T-helper 2 cell treated with Interferon-gamma antibody and Interleukin-4, amounts not matched to agents 100 ng/mL and 5 ng/mL, for 36 hours (primary cell): ENCODE measurements around the gene COA5. TPM values are rescaled to one million over a fixed set of nuclear protein-coding genes. Genes with fewer than 3 reads are reported as not detected.
"Not testable (repeated sequence)": the region's sequence is repeated elsewhere in the genome, so short reads cannot be mapped to it uniquely, and the experiment has no call there.

ENCODE experiments used
- intact Hi-C: fragments of 100-400 bp; cut with micrococcal nuclease; formaldehyde crosslinking; loops from one replicate; pipeline ENCODE4 v1.15.1; 2023
- total RNA-seq: library from RNA; stranded (reverse); gene quantifications from 2 replicates; pipeline ENCODE4 v1.2.3, GENCODE V29; 2022

The COA5 gene
- total RNA-seq, 1 donor from 2014 or later: 18.5 TPM

DNA sequence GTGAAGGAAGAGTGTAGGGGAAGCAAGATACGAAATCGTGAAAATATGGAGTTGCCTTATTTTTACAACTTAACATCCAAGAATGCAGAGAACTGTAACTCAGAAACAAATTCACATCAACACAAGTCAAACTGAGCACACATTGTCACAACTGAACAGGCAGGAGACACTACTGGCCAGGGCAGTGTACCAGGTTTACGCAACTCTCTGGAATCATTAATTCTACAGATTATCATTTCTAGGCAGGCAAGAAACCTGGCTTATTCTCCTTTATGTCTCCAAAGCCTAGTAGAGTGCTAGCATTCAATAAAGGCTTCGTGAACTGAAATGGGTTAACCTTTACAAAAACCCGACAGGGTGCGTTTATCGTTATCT is 584 bp downstream of the COA5 start:
- intact Hi-C loops: loop anchor here (2.0 to 10.0 kb wide), 2 partner anchors 163 to 229 kb away; partner anchors contain the start of gene INPP4A

DNA sequence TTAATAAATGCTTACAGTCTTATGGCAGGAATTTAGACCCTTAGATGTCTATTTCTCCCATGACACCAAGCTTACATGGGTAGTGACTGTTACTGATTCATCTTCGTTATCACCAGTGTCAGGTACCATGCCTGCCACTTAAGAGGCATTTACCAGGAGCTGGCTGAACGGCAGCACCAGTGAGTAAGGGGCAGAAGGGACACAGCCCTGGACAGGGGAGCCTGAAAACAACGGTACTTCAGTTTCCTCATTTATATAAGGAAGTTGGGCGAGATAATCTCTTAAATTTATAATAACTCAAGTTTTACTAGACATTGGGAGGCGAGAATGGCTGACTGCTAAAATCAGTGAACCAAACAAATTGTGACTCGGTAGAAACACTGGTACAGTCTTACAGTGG is 1.2 kb downstream of the COA5 start:
- intact Hi-C loops: loop anchor here (10.0 kb wide), 1 partner anchor 162 kb away; the partner anchor contains the start of gene INPP4A

DNA sequence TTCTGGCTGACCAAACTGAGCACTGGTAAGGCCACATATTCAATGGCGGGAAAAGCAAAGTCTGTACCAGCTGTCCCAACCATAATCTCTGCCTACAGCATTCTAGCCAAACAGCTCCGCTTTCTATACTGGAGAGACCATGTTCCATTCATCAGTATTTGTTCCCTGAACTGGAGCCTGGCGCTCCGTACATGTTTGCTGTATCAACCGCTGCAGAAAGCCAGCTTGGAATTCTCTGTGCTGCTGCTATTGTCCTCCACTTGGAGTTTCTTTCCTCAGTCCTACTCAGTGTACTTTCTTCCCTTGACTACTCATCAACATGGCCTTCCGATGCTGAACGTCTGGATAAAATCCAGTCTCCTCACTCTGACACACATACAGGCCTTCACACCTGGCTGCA is 1.9 kb downstream of the COA5 start:
- intact Hi-C loops: loop anchor here (10.0 kb wide), 1 partner anchor 162 kb away; the partner anchor contains the start of gene INPP4A

DNA sequence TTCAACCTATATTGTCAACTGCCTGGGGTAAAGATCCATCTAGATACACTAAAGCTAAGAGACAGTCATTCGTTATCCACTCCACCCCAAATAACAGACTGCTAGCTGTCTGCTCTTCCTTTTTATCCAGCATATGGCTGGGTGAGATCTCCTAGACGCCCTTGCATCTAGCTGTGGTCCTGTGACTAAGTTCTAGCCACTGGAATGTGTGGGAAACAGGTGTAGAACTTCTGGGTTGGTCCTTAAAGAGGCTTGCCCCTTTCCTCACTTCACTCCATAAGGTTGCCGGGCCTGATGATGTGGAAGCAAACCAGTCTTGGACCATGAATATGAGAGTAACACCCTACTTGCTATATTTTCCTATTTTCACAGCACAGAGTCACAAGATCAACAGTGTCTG is 3.2 kb downstream of the COA5 start:
- intact Hi-C loops: loop anchor here (10.0 kb wide), 1 partner anchor 160 kb away; the partner anchor contains the start of gene INPP4A

DNA sequence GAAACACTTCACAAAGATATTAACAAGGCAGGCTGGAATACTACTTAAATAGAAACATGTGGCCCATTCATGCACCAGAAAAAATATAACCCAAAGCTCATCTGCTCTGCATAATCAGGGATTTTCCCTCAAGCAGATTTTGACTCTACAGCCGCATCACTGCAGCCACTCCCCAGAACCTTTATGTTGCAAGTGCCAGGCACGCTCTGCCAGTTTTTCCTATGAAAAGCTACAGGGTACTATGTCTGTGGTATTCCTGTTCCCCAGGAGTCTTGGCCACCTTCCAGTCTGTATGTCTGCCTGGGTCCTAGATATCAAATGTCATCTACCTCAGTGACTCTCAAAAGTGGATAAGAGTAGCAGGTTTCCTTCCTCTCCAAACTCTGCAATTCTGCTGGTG is 3.8 kb downstream of the COA5 start:
- intact Hi-C loops: loop anchor here (10.0 kb wide), 1 partner anchor 160 kb away; the partner anchor contains the start of gene INPP4A

DNA sequence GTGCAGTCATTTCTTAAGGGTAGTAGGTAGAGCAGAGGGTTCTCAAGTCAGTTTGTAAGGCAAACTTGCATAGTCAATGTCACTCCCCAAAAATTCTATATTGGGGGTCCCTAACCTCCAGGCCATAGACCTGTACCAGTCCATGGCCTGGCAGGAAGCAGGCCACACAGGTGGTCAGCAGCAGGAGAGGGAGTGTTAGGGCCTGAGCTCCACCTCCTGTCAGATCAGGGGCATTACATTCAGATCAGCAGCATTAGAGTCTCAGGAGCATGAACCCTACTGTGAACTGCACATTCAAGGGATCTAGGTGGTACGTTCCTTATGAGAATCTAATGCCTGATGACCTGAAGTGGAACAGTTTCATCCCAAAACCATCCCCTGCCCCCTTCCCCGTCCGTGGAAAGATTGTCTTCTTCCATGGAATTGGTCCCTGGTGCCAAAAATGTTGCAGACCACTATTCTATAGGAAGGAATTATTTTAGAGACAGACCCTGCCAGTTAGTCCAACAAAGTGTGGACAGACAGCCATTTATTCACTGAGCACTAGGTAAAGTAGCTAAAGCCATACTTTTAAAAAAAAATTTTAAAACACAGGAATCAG is 6.7 kb downstream of the COA5 start:
- intact Hi-C loops: loop anchor here (1.0 to 10.0 kb wide), 2 partner anchors 157 to 188 kb away; partner anchors contain the start of gene INPP4A

DNA sequence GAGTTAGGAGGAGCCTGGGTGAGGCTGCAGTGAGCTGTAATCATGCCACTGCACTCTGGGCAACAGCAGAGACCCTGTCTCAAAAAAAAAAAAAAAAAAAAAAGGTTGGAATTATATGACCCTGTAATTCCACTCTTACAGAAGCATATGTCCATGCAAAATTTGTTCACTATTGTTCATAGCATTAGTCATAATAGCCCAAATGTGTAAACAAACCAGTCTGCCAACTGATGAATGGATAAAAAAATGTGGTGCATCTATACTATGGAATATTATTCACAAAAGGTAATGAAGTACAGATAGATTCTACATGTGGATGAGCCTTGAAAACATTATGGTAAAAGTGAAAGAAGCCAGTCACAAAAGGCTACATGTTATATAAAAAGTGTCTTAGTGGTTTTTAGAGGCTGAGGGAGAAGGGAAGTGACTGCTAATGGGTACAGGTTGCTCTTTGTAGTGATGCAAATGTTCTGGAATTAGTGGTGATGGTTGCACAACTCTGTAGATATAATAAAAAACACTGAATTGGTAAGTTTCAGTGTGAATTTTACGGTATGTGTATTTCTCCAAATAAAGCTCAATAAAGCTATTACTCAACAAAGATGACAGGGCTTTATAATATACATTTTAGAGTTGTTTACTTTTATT is 9.4 kb downstream of the COA5 start:
- intact Hi-C loops: no loop called here

DNA sequence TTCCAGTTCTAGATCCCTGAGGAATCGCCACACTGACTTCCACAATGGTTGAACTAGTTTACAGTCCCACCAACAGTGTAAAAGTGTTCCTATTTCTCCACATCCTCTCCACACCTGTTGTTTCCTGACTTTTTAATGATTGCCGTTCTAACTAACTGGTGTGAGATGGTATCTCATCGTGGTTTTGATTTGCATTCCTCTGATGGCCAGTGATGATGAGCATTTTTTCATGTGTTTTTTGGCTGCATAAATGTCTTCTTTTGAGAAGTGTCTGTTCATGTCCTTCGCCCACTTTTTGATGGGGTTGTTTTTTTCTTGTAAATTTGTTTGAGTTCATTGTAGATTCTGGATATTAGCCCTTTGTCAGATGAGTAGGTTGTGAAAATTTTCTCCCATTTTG is 13.6 kb downstream of the COA5 start:
- intact Hi-C loops: not testable (repeated sequence)

DNA sequence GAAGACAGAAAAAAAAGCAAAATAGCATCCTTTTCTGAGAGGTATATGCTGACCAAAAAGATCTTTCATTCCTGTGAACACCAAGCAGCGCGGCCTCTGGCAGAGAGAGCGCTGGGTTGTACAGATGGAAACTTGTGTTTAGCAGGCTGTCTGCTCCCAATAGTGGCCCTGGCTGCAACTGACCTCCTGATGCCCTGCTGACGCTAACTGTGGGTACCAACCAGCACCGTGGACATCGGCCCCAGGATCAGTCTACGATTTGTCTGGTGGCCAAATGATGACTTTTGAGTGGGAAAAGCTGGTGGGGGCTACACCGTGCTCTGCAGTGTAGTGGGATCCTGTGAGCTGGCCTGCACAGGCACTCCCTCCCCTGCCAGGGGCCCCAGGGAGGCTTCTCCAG is 15.7 kb downstream of the COA5 start:
- intact Hi-C loops: no loop called here

DNA sequence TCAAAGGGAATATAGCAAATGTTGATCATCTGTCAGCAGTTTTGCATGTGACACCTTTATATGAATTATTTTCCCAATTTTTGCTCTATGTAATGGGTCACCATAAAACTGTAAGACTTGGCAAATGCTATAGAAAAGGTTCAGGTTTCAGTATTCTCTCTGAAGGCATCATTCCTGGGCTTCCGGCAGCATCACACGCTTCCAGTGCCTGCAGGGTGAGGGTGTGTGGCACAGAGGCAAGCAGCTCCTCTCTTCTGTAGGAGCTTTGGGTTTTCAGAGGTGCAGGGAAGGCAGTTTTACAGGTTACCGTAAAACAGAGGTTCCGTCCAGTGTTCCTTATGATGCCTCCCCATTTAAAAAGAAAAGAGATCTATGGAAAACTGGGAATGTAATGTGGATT is 18.8 kb downstream of the COA5 start:
- intact Hi-C loops: no loop called here

DNA sequence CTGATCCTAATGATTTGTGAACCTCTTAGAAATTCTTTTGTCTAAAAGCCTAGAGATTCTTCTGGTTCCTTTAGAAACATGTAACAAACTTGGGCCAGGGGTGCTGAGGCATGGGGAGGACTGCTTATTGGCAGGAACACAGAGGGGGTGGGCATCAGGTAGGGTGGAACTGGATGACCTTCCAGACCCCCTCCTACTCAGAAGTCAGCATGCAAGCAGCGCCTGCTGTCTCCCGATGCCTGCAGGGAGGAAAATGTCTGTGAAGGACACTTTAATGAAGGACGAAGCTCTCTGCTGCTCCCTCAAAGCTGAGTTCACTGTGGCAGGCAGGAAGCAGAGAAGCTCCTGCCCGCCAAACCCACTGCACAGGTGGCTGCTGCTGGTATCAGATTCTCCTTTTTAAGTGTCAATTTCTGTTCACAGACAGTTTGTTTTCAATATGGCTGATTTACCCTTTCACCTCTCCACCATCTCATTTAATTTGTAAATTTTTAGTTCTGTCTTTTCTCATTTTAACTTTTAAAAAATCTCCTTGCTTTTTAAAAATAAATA is 19.4 kb downstream of the COA5 start:
- intact Hi-C loops: no loop called here

DNA sequence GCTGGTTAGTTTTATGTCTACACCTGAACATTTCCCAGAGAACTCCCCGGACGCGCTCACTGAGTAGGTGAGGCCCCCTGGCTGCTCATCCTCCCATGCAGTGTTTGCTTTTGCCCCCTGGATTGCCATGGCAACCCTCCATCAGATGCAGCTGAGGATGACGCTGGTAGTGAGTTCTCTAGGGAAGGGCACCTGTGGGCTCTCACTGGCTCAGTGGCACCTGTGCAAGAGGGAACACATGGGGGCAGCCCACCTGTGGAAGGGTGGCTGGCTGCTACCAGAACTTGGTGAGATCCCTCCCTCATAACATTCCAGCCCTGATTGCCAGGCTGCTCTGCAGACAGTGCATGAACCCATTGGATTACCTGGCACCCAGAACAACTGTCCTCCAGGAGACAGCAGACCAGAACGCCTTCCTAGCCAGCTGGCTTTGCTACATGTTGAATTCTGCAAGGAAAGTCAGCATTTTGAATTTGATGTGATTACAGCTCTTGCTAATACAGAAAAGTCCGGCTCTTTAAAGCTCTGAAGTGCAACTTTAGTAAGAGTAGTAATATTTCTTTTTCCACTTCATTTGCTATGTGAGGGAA is 21.7 kb downstream of the COA5 start:
- intact Hi-C loops: no loop called here

DNA sequence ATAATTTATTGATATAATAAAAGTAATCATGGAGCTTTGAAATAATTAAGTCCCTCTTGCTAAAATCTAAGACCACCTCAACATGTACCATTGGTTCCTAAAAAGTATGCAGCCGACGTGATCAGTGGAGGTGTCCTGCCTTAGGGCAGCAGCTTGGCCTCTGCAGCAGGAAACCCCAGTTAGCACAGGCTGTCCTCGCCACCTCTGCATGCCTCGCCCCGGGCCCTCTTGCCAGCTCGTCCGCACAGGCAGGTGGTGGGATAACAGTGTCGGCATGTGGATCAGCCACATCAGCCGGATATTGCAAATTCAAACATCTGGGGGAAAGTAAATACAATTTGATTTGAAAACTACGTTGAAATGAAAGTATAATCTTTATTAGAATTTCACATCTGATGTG is 22.9 kb downstream of the COA5 start:
- intact Hi-C loops: no loop called here

DNA sequence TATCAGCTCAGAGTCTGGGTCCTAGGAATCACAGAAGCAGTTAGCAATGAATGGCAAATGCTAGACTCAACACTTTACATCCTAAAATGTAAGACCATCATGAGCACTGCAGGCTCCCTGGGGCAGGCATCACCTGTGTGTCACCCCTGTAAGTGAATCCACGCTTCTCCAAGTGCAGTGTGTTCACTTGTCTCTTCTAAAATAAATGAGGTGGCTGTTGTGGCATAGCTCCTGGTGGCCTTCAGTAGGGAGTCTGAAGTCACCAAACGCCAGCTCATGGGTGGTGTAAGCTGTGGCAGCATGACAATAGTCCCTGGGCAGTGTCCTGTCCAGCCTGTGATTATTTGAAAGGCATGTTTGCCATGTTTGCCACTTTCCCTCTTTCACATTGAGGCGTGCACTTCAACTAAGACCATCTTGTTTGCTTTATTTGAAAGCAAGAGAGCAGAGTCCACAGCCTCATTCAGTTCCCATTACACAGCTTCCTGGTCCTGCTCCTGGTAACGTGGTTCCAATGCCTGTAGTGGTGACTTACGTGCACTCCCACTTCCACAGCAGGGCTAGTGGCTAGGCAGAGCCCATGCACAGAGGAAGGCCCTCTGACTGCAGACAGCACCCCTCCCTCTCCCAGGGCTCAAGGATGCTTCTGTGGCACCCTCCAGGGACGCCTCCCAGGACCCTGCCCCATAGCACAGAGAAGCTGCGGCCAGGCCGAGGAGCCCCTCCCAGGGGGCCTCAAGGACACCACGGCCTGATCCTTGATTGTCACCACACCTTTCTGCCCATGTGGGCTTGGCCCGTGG is 24.3 kb downstream of the COA5 start:
- intact Hi-C loops: no loop called here

DNA sequence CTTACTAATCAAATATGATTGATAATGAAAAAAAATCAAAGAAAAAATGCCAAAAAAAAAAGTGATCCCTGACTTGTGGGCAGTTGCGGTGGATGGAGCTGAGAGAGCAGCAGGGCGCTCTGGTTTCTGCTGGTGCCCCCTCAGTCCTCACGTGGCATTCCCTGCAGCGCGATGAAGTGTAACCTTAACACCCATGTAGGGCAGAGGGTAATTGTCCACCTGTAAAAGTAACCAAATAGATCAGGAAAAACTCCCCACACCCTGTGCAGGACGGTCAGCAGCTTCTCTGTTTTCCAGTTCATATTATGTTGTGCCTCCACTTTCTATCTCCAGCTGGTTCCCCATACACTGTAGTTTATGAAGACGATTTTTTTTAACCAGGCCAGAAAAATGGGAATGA is 25.0 kb downstream of the COA5 start:
- intact Hi-C loops: no loop called here

DNA sequence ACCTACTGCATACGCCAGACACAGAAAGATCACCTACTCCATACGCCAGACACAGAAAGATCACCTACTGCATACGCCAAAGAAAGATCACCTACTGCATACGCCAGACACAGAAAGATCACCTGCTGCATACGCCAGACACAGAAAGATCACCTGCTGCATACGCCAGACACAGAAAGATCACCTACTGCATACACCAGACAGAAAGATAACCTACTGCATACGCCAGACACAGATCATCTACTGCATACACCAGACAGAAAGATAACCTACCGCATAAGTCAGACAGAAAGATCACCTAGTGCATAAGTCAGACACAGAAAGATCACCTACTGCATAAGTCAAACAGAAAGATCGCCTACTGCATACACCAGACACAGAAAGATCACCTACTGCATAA is 25.8 kb downstream of the COA5 start:
- intact Hi-C loops: no loop called here

DNA sequence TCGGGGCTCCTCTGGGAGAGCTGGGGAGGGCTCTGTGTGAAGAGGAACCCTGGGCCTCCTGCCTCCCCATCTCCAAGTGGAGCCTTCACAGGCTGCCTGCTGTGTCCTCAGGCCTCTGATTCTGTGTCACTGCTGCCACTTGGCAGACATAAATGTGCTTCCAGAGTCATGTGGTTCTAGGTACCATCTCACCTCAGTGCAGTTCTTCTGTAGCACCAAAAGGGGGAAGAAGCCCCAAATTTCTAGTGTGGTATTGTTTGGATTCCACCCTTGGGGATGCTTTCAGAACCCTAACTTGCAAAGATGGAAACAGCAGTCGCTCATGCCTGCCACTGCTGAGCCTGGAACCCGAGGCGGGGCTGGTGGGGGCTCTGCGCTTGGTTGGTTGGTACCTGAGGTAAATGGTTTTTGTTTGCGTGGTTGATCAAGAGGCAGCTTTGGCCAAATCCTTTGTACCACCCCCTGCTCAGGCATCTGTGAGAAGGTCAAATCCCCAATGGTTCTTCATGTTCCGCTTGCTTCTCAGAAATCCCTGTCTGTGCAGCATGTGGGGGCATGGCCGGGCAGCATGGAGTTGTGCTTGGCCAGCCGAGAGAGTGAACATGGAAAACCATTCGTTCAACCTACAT is 27.5 kb downstream of the COA5 start:
- intact Hi-C loops: no loop called here

DNA sequence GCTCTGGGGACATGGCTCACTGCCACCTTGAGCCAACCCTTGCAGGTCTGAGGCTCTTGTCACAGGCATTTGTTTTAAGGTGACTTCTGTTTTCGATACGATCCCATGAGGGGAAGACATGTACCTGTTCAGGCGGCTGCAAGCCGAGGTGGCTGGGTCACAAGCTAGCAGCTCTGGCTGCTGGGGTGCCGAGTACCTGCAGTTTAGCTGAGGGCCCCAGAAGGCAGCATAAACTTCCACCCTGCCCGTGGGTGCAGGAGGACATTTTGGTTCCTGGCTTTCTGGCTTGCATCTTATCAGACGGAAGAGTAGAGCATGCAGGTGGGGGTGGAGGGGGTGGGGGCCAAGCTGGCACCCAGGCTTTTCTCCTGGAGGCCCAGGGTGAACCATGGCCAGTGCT is 28.4 kb downstream of the COA5 start:
- intact Hi-C loops: no loop called here

DNA sequence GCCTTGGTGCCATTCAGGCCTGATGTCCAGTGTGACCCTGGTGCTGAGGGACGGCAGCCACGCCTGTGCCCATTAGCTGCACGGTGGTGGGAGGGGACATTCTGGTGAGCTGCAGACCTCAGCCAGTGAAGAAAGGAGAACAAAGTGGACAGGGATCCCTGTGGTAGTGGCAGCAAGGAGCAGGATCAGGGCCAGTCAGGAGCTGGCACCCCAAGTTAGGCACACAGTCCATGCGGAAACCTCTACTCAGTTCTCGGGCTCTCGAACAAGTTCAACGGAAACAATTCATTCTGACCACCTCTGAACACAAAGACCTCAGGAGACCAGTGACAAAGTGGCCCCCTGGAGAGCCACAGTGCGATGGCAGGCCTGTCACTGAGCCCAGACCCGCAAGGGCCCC is 30.1 kb downstream of the COA5 start:
- intact Hi-C loops: no loop called here

DNA sequence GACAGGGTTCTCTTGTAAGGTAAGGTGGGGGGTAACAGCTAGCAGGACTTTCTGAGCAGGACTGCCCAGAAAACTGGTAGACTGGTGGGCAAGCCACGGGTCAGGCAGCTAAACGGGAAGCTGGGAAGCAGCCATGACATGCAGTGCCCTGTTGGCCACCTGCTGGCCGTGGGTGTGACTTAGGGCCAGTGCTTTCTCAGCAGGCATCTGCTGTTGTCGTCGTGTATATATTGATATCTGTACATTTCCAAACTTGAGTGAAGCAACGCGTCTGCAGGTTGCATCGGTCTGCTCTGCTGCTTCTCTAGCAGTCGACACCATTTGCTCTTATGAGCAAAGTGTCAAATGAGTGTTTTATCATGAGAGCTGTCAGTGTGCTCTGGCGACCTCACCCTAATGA is 31.0 kb downstream of the COA5 start:
- intact Hi-C loops: no loop called here

DNA sequence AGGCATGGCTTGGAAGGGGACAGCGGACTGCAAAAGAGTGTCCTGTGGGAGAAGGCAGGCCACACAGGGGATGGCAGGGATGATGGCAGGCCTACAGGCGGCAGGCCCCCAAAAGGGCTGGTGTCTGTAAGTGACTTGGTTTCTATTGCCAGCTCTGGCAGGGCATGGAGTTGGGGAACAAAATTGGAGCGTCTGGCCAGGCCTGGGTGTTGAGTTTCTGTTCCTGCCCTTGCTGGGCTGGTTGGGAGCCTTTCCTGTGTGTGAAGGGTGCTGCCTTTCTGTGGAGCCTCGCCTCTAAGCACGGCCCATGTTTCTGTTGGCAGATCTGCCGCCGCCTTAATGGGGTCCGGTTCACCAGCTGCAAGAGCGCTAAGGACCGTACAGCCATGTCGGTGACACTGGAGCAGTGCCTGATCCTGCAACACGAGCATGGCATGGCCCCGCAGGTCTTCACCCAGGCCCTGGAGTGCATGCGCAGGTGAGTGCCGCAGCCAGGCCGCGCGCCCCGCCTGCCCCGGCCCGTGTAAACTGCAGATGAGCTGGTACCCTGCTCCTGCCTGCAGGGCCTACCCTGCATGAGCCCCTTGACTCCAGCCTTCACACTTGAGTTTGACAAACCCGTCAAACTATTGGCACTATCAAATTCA is 31.5 kb downstream of the COA5 start:
- intact Hi-C loops: no loop called here
